Skeletal muscle cell (primary cell): ENCODE measurements around the gene TUBB.
"Not testable (repeated sequence)": the region's sequence is repeated elsewhere in the genome, so short reads cannot be mapped to it uniquely, and the experiment has no call there.

Source experiments
- DNase-seq: peaks from one replicate; pipeline ENCODE4 v3.0.0-alpha.2; 2010; ENCODE audit warnings: low read depth
- H3K4me3 ChIP-seq: 2 replicates; pipeline ENCODE4 v1.5.1; 2011; ENCODE audit warnings: low read depth, mild to moderate bottlenecking, control low read depth, low read length, moderate library complexity

TUBB gene

GRCh38 chr6:30716879-30717128 is 3.3 kb upstream of the TUBB start:
- peak overlapping the region; percentile 80 for H3K4me3 ChIP-seq
- no peak for DNase-seq

- H3K4me3 ChIP-seq: peak within 1 kb of the TSS; percentile 80
- DNase-seq: peak; percentile 100
Measured at GRCh38 chr6:30717129-30717844, 2.9 kb upstream of the TUBB start, which contains the start of gene MDC1. Gene MDC1 (minus strand): TSS chr6:30717281. CDS start chr6:30715175, 2,106 bp downstream.

- peak overlapping the region; percentile 43 for H3K4me3 ChIP-seq
- not testable (repeated sequence) for DNase-seq
Measured at GRCh38 chr6:30717845-30718720, 2.1 kb upstream of the TUBB start.

GRCh38 chr6:30719356-30719755 is 796 bp upstream of the TUBB start:
- no peak for DNase-seq

GRCh38 chr6:30720738-30721197 is 616 bp downstream of the TUBB start:
- DNase-seq: no peak
- peak overlapping the region; percentile 98 for H3K4me3 ChIP-seq

More at GRCh38 chr6:30719356-30719755, 796 bp upstream of the TUBB start:
- H3K4me3 ChIP-seq: peak overlapping the region; percentile 98

- peak overlapping the region; percentile 98 for H3K4me3 ChIP-seq
- DNase-seq: peak; percentile 62
Measured at GRCh38 chr6:30721198-30722024, 1.3 kb downstream of the TUBB start.

GRCh38 chr6:30722025-30722279 is 1.8 kb downstream of the TUBB start:
- not testable (repeated sequence) for DNase-seq
- peak overlapping the region; percentile 98 for H3K4me3 ChIP-seq

GRCh38 chr6:30722280-30723112 is 2.3 kb downstream of the TUBB start:
- H3K4me3 ChIP-seq: peak overlapping the region; percentile 98
- DNase-seq: no peak

GRCh38 chr6:30723159-30723842 is 3.1 kb downstream of the TUBB start:
- DNase-seq: not testable (repeated sequence)

GRCh38 chr6:30723843-30724741 is 3.9 kb downstream of the TUBB start:
- not testable (repeated sequence) for H3K4me3 ChIP-seq, DNase-seq

More at GRCh38 chr6:30723159-30723842, 3.1 kb downstream of the TUBB start:
- not testable (repeated sequence) for H3K4me3 ChIP-seq

- DNase-seq: no peak
- no peak overlapping the region for H3K4me3 ChIP-seq
Measured at GRCh38 chr6:30724906-30725667, 4.9 kb downstream of the TUBB start.

GRCh38 chr6:30725713-30726505 is 5.8 kb downstream of the TUBB start:
- DNase-seq: no peak
- no peak overlapping the region for H3K4me3 ChIP-seq

- no peak overlapping the region for H3K4me3 ChIP-seq
- no peak for DNase-seq
Measured at GRCh38 chr6:30726506-30727413, 6.6 kb downstream of the TUBB start.

- no peak for DNase-seq
- no peak overlapping the region for H3K4me3 ChIP-seq
Measured at GRCh38 chr6:30727920-30728553, 7.9 kb downstream of the TUBB start.
